Activated T-cell treated with anti-CD3 and anti-CD28 coated beads for 48 hours (primary cell): ENCODE measurements around the gene NT5C1A.

ENCODE experiments used
- DNase-seq: peaks from one replicate; pipeline ENCODE4 v3.0.0-alpha.2; 2020; ENCODE audit warnings: low read depth

NT5C1A gene

DNA sequence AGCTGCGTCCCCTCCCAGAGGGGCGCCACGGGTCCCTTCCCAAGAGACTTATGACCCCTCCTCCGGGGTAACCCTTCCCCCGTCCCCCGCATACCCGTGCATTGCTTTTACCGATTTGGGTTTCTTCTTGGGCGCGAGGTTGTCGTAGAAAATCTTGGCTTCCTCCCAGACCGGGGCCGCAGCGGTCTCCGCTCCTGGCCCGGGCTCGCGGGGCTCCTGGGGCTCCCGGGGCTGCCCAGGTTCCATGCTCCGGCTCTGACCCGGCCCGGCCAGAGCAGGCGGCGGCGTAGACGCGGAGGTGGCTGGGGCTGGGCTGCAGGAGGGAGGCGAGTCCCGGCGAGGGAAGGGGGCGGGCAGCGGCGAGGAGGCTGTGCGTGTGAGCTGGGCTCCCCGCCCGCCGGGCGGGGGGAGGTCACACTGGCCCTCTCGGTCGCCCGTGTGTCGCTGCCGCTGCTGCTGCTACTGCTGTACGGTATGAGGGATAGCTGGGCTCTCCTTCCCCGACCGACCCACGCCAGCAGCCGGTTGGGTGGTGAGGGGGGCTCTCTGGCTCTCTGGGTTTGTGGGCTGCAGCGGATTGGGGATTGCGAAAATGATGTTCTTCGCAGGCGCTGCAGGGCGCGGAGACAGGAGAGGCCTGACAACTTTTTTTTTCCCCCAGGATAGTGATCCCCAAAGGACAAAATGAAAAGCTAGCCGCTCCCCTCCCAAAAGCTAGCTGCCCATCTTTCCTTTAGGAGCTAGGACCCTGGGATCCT is at the start of gene NT5C1A:
Gene NT5C1A, minus strand, starts transcription at position 315 of the 758 bp plus-strand sequence. Its CDS starts 69 bp downstream, at position 246.
- no peak for DNase-seq

DNA sequence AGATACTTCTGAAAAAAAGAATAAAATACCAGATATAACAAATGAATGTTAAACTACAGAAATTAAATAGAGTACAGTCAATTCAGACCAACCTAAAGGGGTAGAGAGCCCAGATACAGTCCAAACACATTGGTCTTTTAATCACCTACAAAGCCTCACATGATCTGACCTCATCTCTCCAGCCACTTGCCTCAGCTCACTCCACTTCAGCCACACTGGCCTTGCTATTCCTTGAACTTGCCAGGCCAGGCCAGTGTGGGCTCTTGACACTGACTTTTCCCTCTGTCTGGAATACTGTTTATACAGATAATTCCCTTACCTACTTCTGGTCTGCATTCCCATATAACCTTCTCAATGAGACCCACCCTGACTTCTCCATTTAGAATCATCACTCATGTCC is 49.8 kb upstream of the NT5C1A start:
- DNase-seq = no peak

DNA sequence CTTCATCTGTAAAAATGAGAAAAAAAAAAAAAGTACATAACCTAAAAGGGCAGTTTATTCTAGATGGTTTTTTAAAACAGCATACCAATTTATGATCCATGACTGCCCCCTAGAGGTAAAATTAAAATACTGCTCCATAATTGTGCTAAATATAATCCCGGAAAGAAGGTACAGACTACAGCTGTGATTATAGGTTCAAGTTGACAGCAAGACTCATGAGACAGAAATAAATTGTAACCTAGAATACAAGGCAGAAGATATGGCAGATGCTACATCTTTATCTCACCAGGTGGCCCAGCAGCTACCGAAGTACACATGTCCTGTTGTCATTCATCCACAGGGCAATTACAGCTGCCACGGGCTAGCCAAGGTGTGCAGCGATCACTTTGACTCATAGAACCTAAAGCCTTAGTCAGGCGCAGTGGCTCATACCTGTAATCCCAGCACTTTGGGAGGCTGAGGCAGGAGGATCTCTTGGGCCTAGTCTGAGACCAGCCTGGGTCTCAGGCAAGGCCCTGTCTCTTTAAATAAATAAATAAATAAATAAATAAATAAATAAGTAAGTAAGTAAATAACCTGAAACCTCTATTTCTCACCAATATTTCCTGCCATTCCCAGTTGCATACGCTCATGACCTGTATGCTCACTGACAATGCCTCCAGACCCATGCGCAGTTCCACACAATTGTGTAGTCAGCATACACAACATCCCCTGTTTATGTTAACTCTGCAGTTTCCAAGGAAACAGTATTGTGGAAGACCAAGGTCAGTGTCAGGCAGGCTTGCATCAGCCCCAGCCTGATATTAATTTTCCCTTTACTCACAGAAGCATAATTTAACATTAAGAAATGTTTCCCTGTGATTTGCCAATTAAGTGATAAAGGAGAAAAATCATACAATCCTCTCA is 48.4 kb upstream of the NT5C1A start:
- no peak for DNase-seq

DNA sequence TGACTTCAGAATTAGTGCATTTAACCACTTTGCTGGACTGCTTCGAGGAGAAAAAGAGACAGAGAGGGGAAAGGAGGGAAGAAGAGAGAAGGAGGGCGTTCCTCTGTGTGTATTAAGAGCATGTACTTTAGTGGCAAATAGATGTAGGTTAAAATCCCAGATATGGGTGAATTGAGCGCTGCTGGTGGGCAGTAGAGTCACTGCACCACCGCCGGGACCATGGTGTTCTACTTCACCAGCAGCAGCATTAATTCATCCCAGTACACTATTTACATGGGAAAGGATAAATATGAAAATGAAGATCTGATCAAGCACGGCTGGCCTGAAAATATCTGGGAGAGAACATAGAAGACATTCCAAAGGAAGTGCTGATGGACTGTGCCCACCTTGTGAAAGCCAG is 45.9 kb upstream of the NT5C1A start:
- no peak for DNase-seq

DNA sequence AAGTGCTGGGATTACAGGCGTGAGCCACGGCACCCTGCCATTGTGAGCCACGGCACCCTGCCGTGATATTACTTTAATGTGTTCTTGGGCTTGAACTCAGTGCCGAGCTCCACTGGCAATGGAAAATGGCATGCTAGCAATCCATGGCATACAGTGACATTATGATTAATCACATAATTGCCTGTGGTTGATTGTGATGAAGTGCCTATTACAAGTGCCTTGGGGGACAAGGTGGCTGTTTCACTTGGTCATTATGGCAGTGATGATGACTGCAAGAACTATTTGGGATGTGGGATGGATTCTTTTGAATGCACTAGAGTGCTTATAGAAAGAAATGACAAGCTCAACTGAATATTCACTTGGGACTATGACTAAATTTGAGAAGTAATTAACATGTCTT is 41.6 kb upstream of the NT5C1A start:
- DNase-seq = no peak

DNA sequence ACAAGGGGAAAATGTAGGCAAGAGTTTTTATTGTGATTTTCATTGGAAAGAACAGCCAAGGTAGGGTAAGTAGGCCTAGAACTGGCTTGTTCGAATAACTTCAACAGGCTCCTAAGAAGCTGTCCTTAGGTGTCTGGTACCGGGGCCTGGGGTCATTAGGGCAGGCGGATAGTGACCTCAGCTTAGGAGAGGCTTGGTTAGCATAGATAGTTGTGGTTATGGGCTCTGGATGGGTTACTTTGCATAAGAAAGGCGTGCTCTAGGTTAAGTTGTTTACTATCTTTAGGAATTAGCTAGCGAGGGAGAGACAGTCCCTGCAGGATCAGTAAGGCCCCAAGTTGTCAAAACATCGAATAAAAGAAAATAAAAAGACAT is 40.0 kb upstream of the NT5C1A start:
- DNase-seq = no peak

DNA sequence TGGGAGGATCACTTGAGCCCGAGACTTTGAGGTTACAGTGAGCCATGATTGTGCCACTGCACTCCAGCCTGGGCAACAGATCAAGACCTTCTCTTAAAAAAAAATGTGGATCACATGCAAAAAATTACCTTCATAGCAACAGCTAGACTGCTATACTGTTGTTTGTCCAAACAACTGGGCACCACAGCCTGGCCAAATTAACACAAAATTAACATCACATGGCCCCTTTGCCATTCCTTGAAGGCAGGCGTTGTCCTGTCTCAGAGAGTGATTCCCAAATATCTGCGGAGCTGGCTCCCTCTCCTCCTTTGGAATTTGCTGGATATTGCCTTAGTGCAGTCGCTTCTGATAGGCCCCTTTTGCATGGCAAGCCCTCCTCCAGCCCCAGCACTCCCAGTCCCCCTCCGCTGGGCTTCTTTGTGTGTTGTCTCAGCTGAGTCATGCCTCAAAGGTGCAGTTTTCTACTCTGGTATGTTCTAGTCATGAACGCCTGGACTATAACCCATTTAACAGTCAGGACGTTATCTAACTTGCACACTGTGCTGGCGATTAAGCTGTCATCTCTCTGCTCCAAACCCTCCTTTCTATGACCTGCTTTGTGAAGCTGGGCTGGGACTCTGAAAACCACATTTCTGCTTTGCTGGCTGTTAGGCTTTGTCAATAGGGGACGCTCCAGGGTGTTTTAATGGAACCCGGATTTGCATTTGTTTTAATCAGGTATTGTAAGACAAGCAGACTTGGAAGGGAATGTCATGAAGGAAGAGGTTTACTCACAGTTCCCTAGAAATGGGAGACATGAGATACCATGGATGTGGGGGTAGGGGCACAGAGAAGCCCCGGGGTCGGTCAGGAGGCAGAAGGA is 39.4 kb upstream of the NT5C1A start:
- DNase-seq = no peak

DNA sequence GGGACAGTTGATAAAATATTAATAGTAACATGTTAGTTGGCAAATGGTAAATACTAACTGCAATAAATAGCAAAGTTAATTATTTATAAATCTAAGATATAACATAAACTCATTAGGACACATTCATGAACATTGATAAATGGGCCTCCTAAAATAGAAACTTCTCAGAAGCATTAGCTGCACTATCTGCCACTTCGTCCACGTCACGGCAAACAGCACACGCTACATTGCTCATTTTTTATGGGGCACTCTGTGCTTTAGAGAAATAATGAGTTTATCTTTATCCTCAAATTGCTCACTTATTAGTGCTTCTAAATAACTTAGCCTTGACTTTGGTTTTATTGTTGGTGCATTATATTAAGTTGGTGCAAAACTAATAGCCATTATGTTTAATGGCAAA is 35.6 kb upstream of the NT5C1A start:
- no peak for DNase-seq

DNA sequence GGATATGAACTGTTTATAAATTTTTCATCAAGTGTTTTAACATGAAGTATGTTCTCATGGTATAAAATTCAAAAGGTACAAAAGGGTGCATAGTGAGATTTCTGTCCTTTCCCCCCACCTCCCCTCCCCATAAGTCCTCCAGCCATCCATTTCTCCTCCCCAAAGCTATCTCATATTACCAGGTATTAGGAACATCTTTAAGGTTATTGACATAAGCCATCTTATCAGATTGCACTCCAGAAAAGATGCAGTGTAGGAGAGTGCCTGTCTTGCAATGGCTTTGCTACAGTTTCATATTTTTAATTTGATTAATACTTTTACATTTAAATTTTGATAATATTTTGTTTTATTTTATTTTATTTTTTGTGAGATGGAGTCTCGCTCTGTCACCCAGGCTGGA is 32.9 kb upstream of the NT5C1A start:
- no peak for DNase-seq

DNA sequence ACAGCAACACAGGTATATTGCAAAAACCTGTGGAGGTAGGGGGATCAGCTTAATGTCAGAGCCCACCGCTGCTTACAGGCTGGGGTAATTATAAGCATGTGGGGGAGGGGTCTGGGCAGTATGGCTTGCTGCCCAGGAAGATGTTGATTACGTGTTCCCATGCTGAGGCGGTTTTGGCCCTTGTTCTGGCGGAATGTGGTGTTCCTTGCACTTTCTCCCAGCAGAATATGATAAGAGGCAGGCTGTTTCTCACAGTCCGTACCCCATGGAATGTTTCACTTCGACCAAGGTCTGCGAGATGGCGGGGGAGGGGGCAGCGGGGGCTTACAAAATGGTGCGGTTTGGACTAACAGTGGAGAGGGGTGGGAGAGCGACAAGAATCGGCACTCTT is 29.1 kb upstream of the NT5C1A start:
- no peak for DNase-seq

DNA sequence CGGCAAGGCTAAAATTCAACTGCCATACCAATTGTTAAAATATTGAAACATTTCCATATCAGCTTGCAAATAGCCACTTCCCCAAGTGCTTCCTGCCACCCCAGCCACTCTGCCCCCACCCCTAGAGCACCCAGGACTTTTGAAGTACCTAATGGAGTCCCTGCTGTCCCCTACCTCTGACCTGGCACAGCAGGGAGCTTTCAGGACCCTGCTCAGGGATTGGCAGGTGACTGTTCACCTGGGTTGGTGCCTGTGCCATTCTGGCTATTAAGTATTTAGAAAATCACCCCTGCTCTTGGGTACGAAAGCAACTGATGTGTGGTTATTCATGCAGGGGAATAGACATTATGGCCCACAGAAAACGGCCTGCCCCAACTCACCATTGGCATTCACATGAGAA is 28.4 kb upstream of the NT5C1A start:
- DNase-seq = no peak

DNA sequence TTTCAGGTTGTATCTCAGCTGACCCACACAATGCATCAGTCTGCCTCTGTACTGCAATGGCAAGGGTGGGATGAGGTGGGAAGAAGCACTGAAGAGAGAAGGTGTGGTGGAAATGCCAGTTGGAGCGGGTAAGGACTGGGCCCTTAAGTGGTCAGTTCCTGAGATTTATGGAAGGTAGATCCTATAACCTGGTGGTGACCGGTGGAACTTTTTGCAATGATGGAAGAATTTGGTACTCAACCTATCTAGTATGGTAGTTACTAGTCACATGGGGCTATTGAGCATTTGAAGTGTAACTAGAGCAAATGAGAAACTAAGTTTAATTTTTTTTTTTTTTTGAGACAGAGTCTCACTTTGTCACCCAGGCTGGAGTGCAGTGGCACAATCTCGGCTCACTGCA is 27.5 kb upstream of the NT5C1A start:
- DNase-seq = no peak

DNA sequence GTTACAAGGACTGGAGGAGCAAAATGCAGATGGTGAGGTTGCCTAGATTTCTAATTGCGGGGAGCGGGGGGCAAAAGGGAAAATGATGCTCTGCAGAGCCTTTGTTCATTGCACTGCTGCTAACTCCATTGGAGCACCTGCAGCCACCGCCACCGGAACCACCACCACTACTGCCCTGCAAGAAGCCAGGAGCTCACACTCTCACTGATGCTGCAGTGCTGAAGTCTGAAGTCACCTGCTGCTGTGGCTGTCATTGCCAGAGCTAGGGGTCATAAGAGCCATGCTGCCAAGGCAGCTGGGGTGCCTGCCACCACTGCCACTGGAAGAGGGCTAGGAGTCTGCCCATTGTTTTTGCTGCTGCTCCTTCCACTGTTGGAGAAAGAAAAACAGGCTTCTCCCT is 26.7 kb upstream of the NT5C1A start:
- DNase-seq = no peak

DNA sequence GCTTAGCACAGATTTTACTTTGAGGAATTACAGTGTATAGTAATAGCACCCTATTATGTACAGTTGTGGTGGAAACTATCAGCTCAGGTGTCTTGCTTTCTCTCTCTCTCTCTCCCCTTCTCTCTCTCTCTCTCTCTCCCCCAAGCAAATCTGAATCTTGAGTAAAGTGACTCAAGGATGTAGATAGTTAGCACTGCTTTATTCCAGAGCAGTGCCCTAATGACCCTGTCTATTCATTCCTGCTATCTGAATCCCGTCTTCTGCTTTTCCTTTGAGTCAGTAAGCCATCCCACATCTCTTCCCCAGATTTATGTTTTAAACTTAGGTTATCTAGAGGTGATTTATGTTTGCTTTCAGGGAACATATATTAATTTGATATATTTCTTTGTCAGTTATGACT is 24.5 kb upstream of the NT5C1A start:
- no peak for DNase-seq

DNA sequence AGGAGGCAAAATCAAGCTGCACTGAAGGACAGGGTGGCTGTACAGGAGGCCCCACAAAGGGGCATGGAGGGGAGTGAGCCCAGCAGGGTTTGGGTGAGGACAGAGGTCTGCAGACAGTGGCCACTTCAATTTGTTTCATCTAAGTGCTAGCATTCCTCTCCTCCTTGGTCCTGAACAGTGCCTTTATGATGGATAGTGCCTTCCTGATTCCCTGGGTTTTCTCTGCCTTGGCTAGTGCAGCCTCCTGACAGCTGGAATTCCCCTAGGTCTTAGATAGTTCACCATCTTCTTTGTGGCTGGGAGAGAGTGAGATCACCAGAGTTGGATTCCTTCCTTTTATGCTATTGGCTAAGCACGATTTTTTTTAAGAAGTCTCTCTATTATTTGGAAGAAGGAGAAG is 23.1 kb upstream of the NT5C1A start:
- DNase-seq = no peak

DNA sequence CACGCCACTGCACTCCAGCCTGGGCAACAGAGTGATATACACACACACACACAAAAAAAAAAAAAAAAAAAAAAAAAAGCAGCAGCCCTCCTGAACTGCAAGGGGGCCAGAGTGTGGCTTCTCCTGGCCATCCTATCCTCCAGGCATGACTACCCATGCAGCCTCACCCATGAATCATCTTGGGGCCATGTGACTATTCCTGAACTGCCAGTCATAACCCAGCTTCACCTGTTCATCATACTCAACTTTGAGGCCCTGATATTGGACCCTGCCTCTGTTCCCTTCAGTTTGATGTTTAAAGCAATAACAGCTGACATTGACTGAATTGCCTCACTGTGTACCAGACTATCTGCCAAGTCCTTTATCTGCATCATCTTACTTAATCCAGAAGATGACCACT is 22.1 kb upstream of the NT5C1A start:
- no peak for DNase-seq

DNA sequence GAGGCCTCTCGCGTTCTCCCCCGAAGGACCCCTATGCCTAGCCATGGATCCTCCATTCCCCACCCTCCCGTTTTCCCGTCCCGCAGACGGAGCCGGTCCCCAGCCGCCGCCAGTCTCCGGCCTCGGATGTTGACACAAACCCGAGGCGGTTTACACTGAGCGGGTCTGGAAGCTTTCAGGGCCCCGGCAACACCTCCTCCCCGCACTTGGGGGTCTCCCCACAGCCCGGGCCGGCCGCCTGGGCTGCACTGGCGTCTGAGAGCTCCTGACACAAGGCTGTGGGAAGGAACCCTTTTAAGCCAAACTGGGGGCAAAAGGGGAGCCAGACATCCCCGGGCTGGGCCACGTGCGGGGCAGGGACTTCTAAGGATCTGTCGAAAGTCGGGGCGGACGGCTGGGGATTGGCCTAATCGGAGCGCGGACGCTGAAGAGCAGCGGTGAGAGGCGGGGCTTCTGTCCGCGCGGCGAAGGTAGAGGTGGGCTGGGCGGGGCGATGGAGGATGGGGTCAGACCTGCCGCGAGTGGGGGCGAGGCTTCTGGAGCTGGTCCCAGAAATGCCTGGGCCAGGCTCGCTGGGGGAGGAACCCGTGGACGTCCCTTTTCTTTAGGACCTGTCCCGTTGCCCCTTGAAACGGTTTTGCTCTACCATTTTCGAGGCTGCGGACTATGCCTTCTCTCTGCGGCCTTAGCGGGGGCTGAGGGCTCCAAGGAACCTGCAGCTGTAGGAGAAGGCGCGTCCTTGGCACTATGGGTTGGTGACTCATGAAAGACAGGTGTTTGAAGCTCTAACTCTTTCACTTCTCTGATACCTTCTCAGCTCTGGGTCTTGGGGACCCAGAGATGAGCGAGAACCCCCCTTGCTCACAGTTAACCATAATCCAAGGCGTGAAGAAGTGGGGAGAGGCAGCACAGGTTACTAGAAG is 20.5 kb upstream of the NT5C1A start:
- no peak for DNase-seq

DNA sequence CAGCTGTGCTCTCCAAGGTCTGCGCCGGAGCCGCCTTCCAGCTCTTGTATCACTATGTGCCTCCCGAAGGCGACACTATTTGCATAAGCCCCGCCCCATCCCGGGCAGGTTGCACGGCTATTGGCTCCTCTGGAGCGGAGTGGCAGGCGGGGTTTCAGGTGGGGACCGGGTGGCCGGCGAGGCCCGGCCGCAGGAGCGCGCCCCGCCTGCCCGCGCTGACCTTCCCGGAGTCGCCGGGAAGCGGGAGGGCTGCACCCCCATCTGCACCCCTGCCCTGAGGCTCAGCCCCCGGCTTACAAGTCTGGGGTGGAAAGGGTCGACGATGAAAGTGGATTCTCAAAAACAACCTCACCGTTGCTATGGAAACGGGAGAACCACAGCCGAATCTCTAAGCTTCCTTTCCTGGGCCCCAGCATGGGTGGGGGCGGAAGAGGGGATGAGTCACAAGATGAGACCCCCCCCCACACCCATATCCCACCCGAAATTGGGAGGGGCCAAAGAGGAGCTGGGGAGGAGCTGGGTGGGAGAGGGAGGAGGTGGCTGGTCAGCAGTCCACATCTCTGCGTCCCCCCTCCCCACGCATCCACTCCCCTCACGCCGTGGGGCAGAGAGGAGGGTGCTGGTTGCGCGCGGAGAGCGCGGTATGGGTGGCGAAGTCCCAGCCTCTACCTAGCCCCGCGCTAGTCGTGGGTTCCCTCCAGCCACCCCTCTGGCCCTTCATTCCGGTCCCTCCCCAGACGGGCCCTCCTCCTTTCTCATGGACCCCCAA is 19.7 kb upstream of the NT5C1A start, which contains the start of gene HPCAL4:
Gene HPCAL4, minus strand, starts transcription at position 51 of the 769 bp plus-strand sequence. CDS start 6,830 bp downstream, outside the sequence.
- peak; percentile 84 for DNase-seq

DNA sequence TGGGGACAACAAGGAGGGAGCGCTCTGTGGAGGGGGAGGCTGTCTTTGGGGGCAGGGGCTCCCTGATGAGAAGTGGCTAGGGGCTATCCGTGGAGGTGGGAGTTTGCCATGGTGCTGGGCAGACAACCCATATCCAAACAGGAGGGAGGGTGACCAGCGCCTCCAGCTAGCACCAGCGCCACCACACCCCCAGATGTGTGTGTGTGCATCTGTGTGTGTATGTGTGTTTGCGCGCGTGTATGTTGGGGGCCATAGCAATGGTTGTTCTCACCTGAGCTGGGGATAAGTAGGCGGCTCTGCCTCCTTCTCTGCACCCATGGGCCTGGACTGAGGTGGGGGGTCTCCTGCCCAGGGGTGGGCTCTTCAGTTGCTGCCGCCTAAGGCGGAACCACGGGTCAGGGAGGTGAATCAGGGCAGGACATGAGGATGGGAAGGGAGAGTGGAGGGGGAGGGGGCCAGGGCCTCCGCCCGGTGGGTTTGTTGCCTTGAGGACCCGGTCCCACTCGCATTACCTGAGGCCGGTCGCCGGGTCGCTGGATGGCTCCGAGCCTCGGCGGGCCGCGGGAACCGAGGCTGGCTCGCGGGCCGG is 19.0 kb upstream of the NT5C1A start:
- no peak for DNase-seq

DNA sequence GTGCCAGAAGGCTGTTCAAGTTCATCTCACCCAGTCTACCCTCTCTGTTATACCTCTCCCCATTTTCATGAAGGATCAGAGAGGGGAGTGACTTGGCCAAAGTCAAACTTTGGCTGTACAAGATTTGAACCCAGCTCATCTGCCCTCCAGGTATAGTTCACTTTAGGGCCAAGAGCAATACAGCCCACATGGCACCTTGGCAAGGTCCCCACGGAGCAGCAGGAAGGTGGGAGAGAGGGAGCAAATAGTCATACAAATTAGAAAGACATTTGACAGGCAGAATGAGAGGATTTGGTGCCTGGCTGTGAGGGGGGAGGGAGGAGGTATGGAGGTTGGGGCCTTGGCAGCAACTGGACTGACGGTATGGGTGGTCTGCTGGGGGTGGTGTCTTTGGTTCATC is 18.3 kb upstream of the NT5C1A start:
- DNase-seq = no peak
